ENCODE measurements around the gene ZNF341.
A peak's percentile ranks its signal among the peaks of the same experiment; 100 is the strongest.

The ZNF341 gene

DNA sequence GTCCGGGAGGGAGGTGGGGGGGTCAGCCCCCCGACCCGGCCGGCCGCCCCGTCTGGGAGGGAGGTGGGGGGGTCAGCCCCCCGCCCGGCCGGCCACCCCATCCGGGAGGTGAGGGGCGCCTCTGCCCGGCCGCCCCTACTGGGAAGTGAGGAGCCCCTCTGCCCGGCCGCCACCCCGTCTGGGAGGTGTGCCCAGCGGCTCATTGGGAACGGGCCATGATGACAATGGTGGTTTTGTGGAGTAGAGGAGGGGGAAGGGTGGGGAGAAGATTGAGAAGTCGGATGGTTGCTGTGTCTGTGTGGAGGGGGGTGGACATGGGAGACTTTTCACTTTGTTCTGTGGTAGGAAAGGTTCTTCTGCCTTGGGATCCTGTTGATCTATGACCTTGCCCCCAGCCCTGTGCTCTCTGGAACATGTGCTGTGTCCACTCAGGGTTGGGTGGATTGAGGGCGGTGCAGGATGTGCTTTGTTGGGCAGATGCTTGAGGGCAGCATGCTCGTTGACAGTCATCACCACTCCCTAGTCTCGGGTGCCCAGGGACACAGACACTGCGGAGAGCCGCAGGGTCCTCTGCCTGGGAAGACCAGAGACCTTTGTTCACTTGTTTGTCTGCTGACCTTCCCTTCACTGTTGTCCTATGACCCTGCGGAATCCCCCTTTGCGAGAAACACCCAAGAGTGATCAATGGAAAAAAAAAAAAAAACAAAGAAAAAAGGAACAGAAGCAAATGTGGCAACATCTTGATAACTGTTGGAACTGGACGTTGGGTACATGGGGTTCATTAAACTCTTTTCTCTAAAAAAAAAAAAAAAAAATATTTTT is 30.0 kb upstream of the ZNF341 start:
- no peaks in the 10 kb centered on the region for H3K4me1 Mint-ChIP-seq
- TF ChIP-seq, protein P1, sequence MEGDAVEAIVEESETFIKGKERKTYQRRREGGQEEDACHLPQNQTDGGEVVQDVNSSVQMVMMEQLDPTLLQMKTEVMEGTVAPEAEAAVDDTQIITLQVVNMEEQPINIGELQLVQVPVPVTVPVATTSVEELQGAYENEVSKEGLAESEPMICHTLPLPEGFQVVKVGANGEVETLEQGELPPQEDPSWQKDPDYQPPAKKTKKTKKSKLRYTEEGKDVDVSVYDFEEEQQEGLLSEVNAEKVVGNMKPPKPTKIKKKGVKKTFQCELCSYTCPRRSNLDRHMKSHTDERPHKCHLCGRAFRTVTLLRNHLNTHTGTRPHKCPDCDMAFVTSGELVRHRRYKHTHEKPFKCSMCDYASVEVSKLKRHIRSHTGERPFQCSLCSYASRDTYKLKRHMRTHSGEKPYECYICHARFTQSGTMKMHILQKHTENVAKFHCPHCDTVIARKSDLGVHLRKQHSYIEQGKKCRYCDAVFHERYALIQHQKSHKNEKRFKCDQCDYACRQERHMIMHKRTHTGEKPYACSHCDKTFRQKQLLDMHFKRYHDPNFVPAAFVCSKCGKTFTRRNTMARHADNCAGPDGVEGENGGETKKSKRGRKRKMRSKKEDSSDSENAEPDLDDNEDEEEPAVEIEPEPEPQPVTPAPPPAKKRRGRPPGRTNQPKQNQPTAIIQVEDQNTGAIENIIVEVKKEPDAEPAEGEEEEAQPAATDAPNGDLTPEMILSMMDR (IDR thresholded peaks at IDR 0.05): no peak
- no peak for DNase-seq
- no peak overlapping the region for H3K27ac Mint-ChIP-seq
- H3K36me3 Mint-ChIP-seq (ENCODE audit: low read depth): peaks cover 8% of the 10 kb centered on the region
- peaks cover 3% of the 10 kb centered on the region for H3K27me3 Mint-ChIP-seq (ENCODE audit: low read depth, poor library complexity)
- H3K9me3 Mint-ChIP-seq: peaks cover 50% of the 10 kb centered on the region
- no peak overlapping the region for H3K4me3 Mint-ChIP-seq

DNA sequence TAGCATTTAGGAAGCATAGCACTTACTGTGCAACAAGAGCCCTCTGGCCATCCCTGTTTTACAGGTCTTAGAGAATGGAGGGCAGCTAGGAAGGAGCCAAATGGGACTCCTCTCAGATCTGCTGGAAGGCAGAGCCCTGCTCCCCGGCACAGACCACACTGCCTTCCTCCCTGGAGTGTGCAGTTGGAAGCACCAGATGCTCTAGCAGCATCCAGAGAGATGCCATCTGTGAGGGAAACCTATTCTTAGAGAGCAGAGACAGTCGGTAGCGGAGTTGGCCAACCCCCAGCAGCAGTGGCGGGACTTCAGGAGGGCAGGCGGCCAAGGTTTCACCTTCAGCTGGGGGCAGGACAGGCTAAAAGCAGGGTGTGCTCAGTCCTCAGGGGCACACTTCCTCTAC is 28.9 kb upstream of the ZNF341 start:
- Mint-ChIP-seq H3K27me3 (ENCODE audit: low read depth, poor library complexity) (peaks cover 3% of the 10 kb centered on the region), H3K27ac (peak overlapping the region; percentile 54), H3K36me3 (ENCODE audit: low read depth) (no peaks in the 10 kb centered on the region), H3K4me3 (no peak overlapping the region), H3K4me1 (no peaks in the 10 kb centered on the region), H3K9me3 (peaks cover 42% of the 10 kb centered on the region)
- TF ChIP-seq, protein P1 (IDR thresholded peaks at IDR 0.05): no peak
- DNase-seq: no peak

DNA sequence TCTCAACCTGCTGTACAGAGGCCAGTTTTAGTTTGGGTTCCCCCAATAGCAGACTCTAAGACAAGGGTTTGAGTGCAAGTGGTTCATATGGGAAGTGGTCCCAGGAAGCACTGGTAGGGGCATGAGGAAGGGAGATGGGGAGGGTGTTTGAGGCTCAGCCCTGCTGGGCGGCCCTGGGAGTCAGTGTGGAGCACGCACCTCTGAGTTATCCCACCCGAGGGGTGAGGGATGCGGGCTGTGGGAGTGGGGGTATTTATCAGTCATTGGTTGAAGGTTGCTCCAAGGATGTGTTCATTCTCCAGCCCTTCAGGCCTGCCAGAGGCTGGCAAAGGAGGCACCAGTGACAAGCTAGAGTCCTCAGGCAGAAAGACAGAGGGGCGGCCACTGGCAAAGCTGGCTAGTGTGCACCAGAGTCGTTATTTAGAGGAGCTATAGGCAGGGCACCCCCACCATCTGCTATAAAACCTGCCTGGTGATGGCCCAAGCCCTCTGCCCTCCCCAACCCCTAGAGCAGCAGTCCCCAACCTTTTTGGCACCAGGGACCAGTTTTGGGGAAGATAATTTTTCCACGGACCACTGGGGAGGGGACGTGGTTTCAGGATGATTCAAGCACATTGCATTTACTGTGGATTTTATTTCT is 28.2 kb upstream of the ZNF341 start:
- H3K27ac Mint-ChIP-seq: no peak overlapping the region
- no peaks in the 10 kb centered on the region for H3K4me1 Mint-ChIP-seq
- no peak for DNase-seq
- no peak overlapping the region for H3K4me3 Mint-ChIP-seq
- H3K9me3 Mint-ChIP-seq: peaks cover 35% of the 10 kb centered on the region
- no peaks in the 10 kb centered on the region for H3K27me3 Mint-ChIP-seq (ENCODE audit: low read depth, poor library complexity)
- H3K36me3 Mint-ChIP-seq (ENCODE audit: low read depth): no peaks in the 10 kb centered on the region
- TF ChIP-seq, protein P1 (IDR thresholded peaks at IDR 0.05): no peak

DNA sequence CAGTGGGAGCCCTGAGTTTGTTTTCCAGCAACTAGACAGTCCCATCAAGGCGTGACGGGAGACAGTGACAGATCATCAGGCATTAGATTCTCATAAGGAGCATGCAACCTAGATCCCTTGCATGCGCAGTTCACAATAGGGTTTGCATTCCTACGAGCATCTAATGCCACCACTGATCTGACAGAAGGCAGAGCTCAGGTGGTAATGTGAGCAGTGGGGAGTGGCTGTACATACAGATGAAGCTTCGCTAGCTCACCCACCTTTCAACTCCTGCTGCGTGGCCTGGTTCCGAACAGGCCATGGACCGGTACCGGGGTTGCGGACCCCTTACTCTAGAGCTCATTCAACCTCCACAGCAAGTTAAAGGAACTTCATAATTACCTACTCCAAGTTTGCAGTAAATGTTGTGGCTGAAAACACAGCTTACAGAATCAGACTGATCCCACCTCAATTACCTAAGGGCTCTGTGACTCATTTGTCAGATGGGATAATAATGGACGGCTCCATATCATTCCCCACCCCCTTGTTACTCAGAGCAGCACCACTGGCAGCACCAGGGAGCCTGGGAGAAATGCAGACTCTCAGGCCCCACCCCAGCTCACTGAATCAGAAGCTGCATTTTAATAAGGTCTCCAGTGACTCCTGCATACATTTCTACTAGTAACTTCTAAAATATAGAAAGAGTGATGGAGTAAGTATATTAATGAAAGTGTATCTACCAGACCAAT is 27.4 kb upstream of the ZNF341 start:
- TF ChIP-seq, protein P1 (IDR thresholded peaks at IDR 0.05): no peak
- Mint-ChIP-seq H3K27ac (no peak overlapping the region), H3K36me3 (ENCODE audit: low read depth) (no peaks in the 10 kb centered on the region), H3K4me1 (no peaks in the 10 kb centered on the region), H3K4me3 (no peak overlapping the region), H3K9me3 (peaks cover 32% of the 10 kb centered on the region), H3K27me3 (ENCODE audit: low read depth, poor library complexity) (no peaks in the 10 kb centered on the region)
- no peak for DNase-seq

DNA sequence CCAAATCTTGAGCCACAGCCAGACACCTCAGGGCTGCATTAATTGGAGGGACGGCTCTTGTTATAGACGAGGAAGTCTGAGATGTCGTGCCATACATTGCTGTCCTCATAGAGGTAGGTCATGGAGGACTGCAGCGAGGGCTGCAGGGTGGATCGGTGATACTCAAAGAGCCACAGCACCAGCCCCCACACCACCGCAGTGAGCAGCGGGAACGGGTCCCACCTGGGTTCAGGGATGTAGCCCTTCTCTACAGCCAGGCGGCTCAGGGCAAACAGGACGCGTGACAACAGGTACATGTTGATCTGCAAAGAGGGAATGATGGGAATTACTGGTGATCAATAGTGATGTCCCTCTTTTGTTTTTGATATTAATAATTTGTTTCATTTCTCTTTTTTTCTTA is 24.1 kb upstream of the ZNF341 start:
- Mint-ChIP-seq H3K27ac (no peak overlapping the region), H3K4me3 (no peak overlapping the region), H3K4me1 (no peaks in the 10 kb centered on the region), H3K27me3 (ENCODE audit: low read depth, poor library complexity) (no peaks in the 10 kb centered on the region), H3K9me3 (peaks cover 14% of the 10 kb centered on the region), H3K36me3 (ENCODE audit: low read depth) (no peaks in the 10 kb centered on the region)
- DNase-seq: no peak
- TF ChIP-seq, protein P1 (IDR thresholded peaks at IDR 0.05): no peak

Data from nephron progenitor cell (in vitro differentiated cells).